Panc1 (cell line): Measurements from ENCODE around the gene AMDHD2.

Experiments used
- POLR2AphosphoS5 ChIP-seq: IDR thresholded peaks from 2 replicates; pipeline ENCODE4 v1.6.1; 2012; ENCODE audit warnings: mild to moderate bottlenecking, low read depth, low read length, moderate library complexity
- SIN3A ChIP-seq: IDR thresholded peaks from 2 replicates; pipeline ENCODE4 v1.6.1; 2012; ENCODE audit warnings: low read depth, mild to moderate bottlenecking, low read length, moderate library complexity, borderline replicate concordance; ENCODE audit not compliant: insufficient read depth
- TF ChIP-seq, protein P1 (sequence below): fragments of 450-650 bp; IDR thresholded peaks from 2 replicates; pipeline ENCODE4 v1.5.1; 2017; ENCODE audit warnings: mild to moderate bottlenecking

DNA sequence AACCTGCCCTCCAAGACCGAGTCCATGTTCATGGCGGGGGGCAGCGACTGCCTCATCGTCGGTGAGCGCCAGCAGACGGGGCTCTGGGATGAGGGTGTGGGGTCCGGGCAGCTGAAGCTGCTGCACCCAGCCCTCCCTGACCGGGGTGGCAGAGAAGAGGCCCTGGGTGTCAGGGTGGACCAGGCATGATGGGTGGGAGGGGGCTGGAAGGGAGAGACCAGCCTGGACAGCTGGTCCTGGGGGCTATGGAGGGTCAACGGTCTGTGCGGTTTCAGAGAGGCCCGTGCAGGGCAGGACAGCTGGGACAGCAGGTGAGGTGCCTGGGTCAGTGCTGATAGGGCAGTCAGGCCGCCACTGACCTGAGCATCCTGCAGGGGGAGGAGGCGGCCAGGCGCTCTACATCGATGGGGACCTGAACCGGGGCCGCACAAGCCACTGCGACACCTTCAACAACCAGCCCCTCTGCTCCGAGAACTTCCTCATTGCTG lies 19.7 kb upstream of the AMDHD2 start:
- TF ChIP-seq, protein P1, sequence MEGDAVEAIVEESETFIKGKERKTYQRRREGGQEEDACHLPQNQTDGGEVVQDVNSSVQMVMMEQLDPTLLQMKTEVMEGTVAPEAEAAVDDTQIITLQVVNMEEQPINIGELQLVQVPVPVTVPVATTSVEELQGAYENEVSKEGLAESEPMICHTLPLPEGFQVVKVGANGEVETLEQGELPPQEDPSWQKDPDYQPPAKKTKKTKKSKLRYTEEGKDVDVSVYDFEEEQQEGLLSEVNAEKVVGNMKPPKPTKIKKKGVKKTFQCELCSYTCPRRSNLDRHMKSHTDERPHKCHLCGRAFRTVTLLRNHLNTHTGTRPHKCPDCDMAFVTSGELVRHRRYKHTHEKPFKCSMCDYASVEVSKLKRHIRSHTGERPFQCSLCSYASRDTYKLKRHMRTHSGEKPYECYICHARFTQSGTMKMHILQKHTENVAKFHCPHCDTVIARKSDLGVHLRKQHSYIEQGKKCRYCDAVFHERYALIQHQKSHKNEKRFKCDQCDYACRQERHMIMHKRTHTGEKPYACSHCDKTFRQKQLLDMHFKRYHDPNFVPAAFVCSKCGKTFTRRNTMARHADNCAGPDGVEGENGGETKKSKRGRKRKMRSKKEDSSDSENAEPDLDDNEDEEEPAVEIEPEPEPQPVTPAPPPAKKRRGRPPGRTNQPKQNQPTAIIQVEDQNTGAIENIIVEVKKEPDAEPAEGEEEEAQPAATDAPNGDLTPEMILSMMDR, result no peak
- TF ChIP-seq POLR2AphosphoS5 (no peak), SIN3A (no peak)
